T-helper 2 cell (primary cell): Measurements from ENCODE around the gene POLG2.
"Not testable (repeated sequence)": the region's sequence is repeated elsewhere in the genome, so short reads cannot be mapped to it uniquely, and the experiment has no call there.

Source experiments
- DNase-seq, 5 experiments: peaks; one replicate each; pipeline versions ENCODE4 v3.0.0 to v3.0.0-alpha.2; 2012 to 2022

Gene POLG2

GRCh38 chr17:64505340-64506200 is 8.7 kb upstream of the POLG2 start:
- DNase-seq = peak; percentile 53 to 96 (median 76)

DNA sequence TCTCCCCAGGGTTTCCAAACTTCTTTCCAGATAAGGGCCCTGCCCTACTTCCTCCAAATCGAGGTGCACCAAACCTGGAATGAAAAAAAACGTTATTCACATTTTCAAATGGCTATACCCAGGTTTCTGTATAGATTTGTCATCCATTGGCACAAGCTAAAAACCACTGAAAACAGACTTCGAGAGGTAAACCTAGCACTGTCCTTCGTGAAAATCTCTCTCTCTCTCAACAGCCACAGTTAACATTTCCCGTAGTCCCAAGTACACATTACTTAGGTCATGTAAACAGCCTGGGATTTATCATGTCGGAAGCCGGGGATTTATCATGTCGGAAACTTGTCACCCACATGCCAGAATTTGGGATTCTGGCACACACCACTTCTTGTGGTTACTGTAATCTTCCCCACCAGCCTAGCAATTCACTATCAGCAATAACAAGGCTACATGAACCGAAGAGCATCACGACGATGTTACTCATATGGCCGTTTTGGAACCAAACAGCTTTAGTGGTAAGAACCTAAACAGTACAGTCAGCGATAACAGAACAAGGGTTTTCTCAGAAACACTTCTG is 8.0 kb upstream of the POLG2 start:
- DNase-seq = no peak

DNA sequence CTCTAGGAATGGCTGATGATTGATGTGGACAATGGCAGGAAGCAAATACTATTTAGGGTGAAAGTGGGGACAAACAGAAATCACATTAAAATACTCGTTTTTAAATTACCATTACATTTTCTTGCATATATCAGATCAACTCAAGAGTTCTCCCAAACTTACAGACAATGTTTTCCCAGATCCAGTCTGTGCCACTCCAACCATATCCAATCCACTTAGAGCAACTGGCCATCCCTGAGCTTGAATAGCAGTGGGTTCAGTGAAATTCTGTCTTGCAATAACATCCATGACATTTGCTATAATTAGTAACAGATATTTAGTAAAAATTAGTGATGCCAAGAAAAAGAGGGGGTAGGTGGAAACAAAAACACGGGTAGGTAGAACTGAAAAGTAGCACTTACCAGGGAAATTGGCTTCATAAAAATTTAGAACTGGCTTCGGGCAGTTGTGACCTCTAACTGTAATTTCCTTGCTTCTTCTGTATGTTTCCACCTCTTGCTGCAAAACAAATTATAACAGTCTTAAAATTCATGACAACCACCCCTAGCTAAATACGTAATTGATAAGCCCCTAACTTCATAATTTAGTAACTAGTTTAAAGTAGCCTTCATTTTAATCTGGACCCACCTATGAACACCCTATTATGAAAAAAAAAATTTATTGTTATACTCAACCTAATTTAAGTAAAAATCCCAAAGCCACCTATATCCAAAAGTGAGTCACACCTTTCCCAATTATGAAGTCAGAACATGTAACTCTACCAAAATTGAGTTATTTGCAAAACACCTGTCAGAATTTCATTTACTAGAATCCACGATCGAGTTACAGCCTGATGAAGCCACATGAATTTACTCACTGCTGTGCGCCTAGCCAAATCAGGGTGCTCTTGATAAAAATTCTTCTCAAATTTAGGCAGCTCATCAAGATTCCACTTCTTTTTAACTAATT is 7.2 kb upstream of the POLG2 start:
- DNase-seq = no peak

GRCh38 chr17:64503341-64503740 is 6.5 kb upstream of the POLG2 start:
- DNase-seq = no peak

DNA sequence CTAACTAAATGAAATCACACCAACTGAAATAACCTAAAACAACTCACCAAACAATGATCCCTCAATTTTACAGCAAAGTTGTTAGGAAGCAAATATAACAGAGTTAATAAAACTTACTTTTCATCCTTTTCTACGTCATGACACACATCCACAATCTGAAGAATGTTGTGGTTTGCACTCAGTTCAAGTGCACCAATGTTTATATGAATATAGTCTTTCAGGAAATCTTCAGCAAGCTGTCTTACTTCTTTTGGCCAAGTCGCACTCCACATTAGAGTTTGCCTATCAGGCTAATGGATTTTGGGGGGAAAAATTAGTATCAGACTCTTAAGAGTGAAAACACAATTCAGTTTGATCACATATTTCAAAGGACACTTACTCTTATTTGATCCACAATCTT is 6.0 kb upstream of the POLG2 start:
- DNase-seq = no peak

- DNase-seq = no peak
Measured at GRCh38 chr17:64502021-64502420, 5.2 kb upstream of the POLG2 start.

DNA sequence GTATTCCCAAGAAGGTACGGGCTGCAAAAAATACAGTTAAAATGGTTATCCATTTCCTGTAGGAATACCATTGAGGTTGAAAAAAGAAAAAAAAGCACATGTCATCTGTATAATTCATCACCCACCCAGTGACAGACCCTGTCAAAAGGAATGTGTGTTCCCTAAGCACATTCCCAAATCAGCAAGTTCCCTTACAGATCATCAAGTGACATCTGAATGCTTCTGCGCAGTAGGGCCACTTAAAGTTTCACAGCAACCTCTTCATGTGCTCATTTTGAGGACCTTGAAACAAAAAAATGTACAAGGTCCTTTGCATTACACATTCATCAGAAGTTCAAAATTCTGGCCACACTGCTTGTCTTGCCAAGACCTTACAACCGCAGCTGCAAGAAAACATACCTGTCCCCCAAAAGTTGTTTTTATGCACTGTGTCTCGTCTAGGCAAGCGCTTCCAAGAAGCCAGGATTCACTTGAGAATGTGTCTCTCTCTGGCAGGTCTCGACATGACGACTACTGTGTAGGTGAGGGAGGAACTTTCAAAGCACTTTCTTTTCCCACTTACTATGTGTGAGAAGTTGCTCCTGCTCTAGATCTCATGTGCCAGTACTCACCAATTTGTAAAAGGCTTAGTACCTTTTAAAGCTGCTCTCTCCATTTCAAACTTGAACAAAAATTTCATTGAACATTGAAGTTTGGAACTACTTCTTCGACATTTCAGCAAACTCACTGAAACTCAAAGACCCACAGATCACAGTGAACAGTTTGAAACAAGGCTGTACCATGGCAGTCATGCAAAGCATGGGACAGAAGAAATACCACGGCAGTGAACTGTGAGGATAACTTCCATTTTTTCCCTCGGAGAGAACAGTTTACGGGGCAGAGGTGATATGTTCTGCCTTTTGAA is 4.3 kb upstream of the POLG2 start:
- DNase-seq = no peak

- DNase-seq = no peak
Measured at GRCh38 chr17:64500487-64500859, 3.6 kb upstream of the POLG2 start.

DNA sequence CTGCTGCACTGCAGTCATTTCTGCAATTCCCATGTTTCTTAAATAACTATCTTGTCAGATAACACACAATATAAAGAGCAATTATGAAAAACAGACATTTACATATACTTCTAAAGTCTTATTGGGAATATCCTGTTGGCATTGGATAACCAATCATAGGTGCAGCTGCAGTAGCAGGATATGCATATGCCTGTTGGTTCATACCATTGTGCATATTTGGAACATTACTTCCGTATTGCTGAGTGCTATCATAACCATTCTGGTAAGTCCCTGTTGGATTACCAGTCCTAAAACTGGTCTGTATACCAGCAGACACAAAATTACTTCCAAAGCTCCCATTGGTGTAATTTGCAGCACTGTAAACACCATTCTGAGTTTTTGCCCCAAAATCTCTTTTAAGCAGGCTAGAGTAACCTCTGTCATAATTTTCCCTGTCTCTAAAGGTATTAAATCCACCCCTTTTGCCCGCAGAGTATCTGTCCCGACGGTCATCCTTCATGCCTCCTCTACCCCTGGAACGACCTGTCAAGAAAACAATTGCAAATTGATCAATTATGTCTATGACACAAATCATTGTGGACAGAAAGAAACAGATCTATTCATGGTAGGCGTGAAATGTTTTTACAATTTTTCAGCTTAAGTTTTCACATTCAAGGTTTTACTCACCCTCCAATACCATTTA is 3.1 kb upstream of the POLG2 start:
- no peak for DNase-seq

DNA sequence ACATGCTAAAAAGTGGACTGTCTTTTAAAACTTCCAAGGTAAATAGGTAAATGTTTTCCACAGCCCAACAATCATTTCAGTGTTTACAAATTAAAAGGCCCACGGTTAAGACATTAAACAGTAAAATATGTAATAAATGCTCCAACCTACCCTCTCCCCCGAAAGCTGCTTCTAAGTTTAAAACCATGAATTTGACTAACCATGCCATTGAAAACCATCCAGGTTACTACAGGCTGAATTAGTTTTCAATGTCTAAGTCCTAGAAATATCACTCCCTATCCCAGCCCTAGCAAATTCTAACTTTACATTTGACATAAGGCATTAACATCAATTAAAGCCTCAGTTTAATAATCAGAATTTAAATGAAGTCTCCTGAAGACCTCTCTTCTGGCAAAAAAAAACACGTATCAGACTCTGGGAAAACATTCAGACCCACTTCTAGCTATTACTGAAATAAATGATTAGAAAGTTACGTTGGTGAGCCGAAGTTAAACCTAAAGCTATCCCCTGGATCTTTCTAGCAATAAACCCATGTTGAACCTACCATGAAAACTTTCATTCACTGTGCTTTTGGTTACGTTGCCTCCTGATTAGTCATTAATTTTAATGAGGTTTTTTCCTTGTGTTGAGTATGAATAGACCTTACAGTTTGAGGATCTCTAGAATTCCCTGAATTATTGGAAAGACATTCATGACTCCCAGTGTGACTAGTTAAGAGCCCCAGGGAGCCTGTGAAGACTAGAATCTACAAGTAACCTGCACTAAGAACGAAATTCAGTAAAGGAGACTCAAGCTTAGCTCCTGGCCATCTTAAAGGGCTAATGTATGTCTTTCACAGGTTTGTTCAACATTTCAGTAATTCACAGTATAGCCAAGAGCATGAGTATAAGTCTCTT is 1.7 kb upstream of the POLG2 start:
- no peak for DNase-seq

DNA sequence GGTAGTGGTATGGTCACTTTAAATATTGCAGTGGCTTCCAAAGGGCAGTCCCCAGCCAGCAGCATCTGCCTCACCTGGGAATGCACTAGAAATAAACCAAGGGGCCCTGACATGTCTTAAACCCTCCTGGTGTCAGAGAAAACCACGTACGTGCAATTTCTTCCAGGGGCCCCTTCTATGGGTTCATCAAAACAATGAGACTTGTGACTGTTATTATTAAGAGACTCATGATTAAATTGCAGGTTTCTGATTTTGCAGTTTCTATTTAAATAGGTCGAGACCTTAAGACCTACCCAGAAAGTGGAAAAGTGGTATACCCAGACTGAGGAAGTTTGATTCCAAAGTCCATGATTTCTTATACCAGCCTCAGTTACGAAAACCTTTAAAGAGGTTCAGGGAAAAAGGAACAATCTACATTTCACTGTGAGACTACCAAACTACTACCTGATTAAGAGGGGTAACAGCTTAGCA is 746 bp upstream of the POLG2 start:
- no peak for DNase-seq

DNA sequence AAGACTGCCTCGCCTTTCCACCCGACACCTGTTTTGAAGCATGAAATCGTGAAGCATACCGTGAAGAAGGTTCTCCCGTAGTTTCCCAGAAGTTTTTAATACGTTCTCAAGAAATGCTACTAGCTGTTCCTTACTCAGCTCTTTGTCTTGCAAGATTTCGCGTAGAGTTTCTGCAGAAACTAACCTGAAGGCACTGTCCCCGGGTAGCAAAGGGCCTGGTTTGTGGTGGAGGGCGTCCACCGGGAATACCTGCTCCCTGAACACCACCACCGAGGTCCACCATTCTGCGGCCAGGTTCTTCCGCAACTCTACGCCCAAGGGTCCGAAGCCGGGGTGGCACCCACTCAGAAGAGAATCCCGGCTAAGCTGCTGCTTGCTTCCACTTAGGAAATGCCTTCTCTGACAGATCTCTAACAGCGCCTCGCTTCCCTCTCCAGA is 487 bp downstream of the POLG2 start:
- no peak for DNase-seq

GRCh38 chr17:64495300-64495699 is 1.6 kb downstream of the POLG2 start:
- DNase-seq = not testable (repeated sequence)

GRCh38 chr17:64494121-64494520 is 2.7 kb downstream of the POLG2 start:
- no peak for DNase-seq

- DNase-seq = peak in 1 of 5 experiments; percentile 69
Measured at GRCh38 chr17:64492481-64493109, 4.3 kb downstream of the POLG2 start.

- no peak for DNase-seq
Measured at GRCh38 chr17:64491994-64492393, 4.9 kb downstream of the POLG2 start.

DNA sequence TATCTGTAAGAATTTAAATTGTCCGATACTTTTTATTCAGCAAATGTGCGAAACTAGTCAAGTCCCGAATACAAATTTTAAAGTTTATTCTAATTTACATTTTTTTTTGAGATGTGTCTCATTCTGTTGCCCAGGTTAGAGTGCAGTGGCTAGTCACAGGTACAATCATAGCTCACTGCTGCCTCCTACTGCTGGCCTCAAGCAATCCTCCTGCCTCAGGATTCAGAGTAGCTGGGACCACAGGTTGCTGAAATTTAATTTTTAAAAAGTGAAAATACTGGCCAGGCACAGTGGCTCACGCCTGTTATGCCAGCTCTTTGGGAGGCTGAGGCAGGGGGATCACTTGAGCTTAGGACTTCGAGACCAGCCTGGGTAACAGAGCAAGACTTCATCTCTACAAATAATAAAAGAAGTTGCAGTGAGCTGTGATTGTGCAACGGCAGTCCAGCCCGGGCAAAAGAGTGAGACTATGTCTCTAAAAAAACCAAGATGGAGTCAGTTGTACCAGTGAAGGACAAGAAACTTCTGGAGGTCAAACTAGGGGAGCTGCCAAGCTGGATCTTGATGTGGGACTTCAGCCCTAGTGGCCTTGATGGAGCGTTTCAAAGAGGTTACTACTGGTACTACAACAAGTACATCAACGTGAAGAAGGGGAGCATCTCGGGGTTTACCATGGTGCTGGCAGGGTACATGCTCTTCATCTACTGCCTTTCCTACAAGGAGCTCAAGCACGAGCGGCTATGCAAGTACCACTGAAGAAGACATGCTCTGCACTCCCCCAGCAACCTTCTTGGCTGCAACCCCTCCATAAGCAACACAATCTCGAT is 5.6 kb downstream of the POLG2 start:
- DNase-seq = peak in 3 of 5 experiments; percentile 9 to 76 (median 33)

DNA sequence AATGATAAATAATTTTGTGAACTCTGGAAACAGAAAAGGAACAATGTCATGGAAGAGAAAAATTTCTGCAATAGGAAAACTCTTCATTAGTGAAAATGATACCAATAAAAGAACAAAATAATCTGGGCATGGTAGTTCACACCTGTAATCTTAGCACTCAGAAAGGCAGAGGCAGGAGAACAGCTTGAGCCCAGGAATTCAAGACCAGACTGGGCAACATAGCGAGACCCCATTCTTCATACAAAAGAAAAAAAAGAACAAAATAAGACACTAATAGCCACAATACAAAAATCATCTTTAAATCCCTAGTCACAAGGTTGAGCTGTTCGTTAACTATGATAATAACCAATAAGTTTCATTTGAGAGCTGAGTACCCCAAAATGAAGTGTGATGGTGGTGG is 8.6 kb downstream of the POLG2 start:
- DNase-seq = no peak

DNA sequence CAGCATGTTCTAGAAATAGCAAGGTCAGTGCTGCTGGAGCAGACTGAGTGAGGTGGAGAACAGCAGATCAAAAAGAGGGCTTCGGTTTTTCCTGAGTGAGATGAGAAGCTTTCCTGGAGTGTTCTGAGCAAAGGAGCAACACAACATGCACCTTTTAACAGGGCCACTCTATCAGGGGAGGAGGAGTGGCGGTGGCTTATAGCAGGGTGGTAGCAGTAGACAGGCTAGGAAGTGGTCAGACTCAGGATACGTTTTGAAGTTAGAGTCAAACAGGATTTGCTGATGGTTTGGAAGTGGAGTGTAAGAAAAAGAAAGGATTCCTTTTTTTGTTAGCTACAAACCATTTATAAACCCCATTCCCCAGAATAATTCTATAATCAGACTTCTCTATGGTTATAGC is 12.5 kb downstream of the POLG2 start:
- no peak for DNase-seq
